SKM-1 treated with dmso at 0.1 percent for 144 hours (cell line): Measurements from ENCODE around the gene TNFRSF25.
"Not testable (repeated sequence)": the region's sequence is repeated elsewhere in the genome, so short reads cannot be mapped to it uniquely, and the experiment has no call there.

Experiments used
- DNase-seq: peaks from one replicate; lab custom pipeline; 2025; ENCODE audit not compliant: unreplicated experiment; lab: John Stamatoyannopoulos, UW

TNFRSF25 gene

GRCh38 chr1:6470132-6471085 lies 4.4 kb upstream of the TNFRSF25 start:
- no peak for DNase-seq

GRCh38 chr1:6468729-6469461 lies 2.9 kb upstream of the TNFRSF25 start:
- DNase-seq: no peak

DNA sequence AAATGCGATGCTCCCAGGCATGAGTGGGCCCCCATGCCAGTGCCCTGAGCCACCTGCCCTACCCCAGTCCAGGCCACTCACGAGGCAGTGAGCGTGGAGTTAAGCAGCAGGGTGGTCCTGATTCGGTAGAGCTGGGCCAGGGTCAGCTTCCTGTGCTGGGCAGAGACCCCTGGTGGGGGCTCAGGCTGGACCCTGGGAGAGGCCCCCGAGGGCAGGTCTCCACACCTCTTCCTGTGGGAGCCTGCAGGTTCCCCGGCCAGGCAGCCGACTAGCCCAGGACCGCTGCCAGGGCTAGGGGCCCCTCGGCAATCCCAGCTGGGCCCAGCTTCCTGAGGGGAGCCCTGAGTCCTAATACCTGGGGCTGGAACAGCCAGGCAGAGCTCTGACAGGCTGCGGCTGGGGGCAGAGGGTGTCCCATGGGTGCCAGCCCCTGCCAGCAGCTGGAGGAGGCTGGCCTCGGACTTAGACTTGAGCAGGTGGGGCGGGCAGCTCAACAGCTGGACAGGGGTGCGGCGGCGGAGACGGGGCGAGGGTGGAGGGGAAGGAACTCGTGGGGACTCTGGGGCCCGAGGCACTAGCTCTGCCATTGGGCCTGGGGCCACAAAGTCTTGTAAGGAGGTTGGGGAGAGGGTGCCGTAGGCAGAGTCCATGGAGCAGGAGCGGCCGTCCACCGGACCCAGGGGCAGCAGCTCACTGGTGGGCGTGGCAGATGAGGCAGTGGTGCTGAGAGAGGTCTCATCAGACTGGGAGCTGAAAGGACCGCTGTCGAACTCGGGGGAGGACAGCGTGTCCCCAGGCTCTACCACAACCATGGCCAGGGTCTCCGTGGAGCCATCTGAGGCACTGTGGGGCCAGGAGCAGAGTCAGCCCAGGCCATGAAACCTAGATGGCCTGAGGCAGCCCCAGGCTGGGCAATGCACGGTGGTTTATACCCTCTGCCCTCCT lies 2.0 kb upstream of the TNFRSF25 start:
- no peak for DNase-seq

DNA sequence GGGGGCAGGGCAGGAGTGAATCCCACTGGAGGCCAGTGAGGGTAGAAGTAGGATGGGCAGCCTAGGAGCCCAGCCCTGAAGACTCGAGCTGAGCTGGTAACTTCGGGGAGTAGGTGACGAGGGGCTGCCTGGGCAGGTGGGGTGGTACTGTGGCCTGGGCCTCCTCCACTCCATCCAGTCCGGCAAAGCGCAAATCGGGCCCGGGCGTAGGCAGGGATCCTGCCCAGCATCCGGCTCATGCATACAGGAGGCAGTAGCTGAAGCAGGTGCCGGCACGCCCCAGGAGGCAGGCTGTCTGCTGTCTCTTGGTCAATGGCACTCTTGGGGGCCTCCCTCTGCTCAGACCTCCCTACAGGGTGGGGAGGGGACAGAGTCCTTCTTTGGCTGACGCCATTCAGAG lies 1.3 kb upstream of the TNFRSF25 start:
- no peak for DNase-seq

GRCh38 chr1:6466751-6467150 lies 778 bp upstream of the TNFRSF25 start:
- DNase-seq: no peak

GRCh38 chr1:6465461-6466005 lies 440 bp downstream of the TNFRSF25 start:
- DNase-seq: no peak

DNA sequence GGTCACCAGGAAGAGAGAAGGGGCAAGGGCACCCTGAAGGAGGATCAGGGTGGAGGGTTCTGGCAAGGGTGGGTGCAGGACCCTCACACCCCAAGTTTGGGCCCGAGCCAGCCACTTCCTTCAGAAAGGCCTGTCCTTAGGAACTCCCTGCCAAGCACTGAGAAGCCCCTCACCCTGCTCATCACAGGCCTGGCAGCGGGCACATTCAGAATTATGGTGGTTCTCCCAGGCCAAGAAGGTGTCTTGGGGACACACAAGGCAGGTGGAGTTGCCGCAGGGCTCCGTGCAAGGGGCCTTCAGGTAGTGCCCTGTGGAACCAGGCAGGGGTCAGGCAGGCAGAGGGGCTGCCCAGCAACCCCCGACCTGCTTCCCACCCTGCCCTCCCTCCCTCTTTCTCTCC lies 1.1 kb downstream of the TNFRSF25 start:
- no peak for DNase-seq

- DNase-seq: no peak
Measured at GRCh38 chr1:6464514-6464836, 1.5 kb downstream of the TNFRSF25 start.

DNA sequence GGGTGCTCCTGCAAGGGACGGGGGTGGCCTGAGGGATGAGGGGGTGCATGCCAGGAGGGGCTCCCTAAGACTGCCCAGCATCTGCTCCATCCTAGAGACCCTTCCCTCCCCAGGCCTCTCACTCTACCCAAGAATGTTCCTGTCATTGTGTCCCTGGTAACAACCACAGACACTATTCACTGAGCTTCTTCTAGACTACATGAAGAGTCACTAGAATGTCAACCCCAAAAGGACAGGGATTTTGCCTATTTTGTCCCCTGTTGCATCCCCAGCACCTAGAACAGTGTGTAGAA lies 2.9 kb downstream of the TNFRSF25 start:
- DNase-seq: no peak

GRCh38 chr1:6462412-6463119 lies 3.4 kb downstream of the TNFRSF25 start:
- no peak for DNase-seq

GRCh38 chr1:6461538-6462411 lies 4.2 kb downstream of the TNFRSF25 start:
- no peak for DNase-seq

DNA sequence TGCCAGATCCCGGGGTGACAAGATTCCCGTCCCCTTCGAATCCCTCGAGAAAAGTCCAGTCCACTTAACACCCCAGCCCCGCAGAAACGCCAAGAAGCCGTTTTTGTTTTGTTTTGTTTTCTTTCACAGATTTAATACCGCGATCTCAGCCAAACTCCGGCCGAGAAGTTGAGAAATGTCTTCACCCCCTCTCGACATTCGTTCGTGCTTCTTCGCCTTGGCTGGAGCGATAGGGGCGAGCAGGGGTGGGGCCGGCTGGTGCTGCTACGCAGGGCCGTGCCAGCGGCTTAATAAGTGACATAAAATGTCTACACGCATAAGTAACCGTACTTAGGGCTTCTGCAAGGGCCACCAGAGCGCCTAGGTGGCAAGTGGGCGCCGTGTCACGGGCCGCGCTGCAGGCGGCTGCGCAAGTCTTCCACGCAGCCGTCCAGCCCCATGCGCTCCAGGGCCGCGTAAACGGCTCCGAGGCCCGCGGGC lies 4.9 kb downstream of the TNFRSF25 start:
- DNase-seq: no peak

DNA sequence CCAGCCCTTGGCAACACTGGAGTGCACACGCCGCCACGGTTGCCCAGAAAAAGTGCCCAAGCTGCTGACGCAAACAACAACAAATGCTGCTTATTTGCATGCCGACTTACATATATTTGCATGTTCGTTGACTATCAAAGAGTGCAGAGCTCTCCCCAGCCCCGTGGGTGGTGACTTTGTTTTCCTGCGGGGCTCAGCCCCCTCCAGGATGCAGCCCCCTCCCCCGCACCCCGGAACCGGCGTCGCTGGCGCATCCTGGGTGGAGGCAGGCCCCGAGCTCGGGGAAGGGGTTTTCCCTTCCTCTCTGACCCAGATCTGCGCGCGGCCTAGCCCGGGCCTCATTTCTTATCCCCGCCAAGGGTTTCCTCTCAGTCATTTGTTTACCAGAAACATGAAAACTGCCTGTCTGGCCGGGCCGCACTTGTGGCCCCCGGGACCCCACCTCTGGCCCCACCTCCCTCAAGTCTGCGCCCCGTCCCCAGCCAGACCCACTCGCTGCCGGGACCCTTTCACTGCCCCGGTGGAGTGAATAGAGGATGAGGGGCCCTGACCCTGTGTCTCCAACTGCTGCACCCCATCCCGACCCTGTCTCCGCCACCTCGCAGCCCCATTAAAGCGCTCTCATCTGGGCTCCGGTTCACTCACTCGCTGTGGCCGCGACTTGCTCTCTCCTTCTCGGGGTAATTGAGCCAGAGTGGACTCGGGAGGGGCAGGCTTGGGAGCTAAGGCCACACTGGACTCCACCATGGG lies 5.5 kb downstream of the TNFRSF25 start:
- no peak for DNase-seq

DNA sequence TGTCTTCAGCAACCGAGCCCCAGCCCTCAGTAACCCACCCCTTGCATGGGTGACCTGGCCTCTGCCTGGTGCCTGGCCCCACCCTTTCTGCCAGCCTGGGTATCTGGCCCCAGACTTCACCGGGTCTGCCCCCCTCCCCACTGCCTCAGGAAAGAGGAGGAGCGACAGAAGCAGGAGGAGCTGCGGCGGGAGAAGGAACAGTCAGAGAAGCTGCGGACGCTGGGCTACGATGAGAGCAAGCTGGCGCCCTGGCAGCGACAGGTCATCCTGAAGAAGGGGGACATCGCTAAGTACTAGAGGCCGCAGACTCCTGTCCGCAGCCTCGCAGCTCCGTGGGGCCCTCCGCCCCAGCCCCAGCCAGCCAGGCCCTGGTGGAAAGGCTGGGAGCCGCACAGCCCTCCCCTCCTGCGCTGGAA lies 6.1 kb downstream of the TNFRSF25 start:
- DNase-seq: no peak

GRCh38 chr1:6456800-6457466 lies 9.0 kb downstream of the TNFRSF25 start:
- no peak for DNase-seq

- DNase-seq: not testable (repeated sequence)
Measured at GRCh38 chr1:6455752-6456520, 10.0 kb downstream of the TNFRSF25 start.
